Gastrocnemius medialis (tissue), 4 donors: Measurements from ENCODE around the gene NT5C1B. TPM values are rescaled to one million over a fixed set of nuclear protein-coding genes. Genes with fewer than 3 reads are reported as not detected.

Experiments
- ATAC-seq, 2 donors: fragments of 150-250 bp; one replicate each; pipeline ENCODE4 v1.9.1; 2016
- DNase-seq, 2 donors: peaks; one replicate each; pipeline ENCODE4 v3.0.0-alpha.2; 2019
- H3K27ac ChIP-seq, 4 donors: fragments of 200-600 bp; sonication (generic); 1 replicate in 1 of 4; 2 replicates in 3 of 4; pipeline ENCODE4 v1.5.1; 2016 to 2018; ENCODE audit warnings: mild to moderate bottlenecking in 2 of 4, moderate library complexity in 1 of 4
- H3K27me3 ChIP-seq, 3 donors: fragments of 200-600 bp; sonication (generic) in 2 of 3; 1 replicate in 1 of 3; 2 replicates in 2 of 3; pipeline versions ENCODE4 v1.5.1 to v1.6.0; 2016 to 2019; ENCODE audit warnings: mild to moderate bottlenecking in 1 of 3, moderate library complexity in 1 of 3
- H3K36me3 ChIP-seq, 2 donors: fragments of 200-600 bp; sonication (generic) in 1 of 2; one replicate each; pipeline ENCODE4 v1.5.1; 2017 to 2018
- H3K4me1 ChIP-seq, 2 donors: fragments of 200-600 bp; sonication (generic) in 1 of 2; one replicate each; pipeline ENCODE4 v1.5.1; 2016 to 2017; ENCODE audit warnings: mild to moderate bottlenecking in 2 of 2
- H3K4me3 ChIP-seq, 4 donors: fragments of 200-600 bp; sonication (generic) in 3 of 4; 1 replicate in 1 of 4; 2 replicates in 3 of 4; pipeline ENCODE4 v1.5.1; 2016 to 2019; ENCODE audit warnings: mild to moderate bottlenecking in 2 of 4
- H3K9me3 ChIP-seq, 3 donors: fragments of 200-600 bp; sonication (generic) in 2 of 3; 1 replicate in 1 of 3; 2 replicates in 2 of 3; pipeline ENCODE4 v1.5.1; 2016 to 2019
- POLR2A ChIP-seq, 2 donors: fragments of 450-650 bp; IDR thresholded peaks; one replicate each; pipeline ENCODE4 v1.6.1; 2017; ENCODE audit warnings: antibody characterized with exemption in 2 of 2, mild to moderate bottlenecking in 2 of 2, moderate library complexity in 2 of 2
- in situ Hi-C, 4 donors: fragments of 200-750 bp; cut with MboI; loops; one replicate each; pipeline versions ENCODE4 v1.15.0 to v1.8.0; 2017; ENCODE audit warnings: low sequenced_read_pairs in 4 of 4
- intact Hi-C: fragments of 100-400 bp; cut with DNase I; formaldehyde crosslinking; loops from one replicate; pipeline ENCODE4 v1.15.1; 2023; ENCODE audit warnings: low total_unique reads
- total RNA-seq, 4 donors: library from RNA; depleted of rRNA; stranded (reverse); fragments of >200 nt; gene quantifications; one replicate each; pipeline versions ENCODE4 v1.1.0 to v1.2.3, GENCODE V29; 2016
- TF ChIP-seq, protein P1 (sequence below), 5 experiments: fragments of 450-650 bp in 3 of 5; fragments of 200-600 bp in 2 of 5; sonication (generic) in 2 of 5; IDR thresholded peaks in 4 of 5; conservative IDR thresholded peaks in 1 of 5; 1 replicate in 4 of 5; 2 replicates in 1 of 5; pipeline ENCODE4 v1.5.1; 2016 to 2019; ENCODE audit warnings: antibody characterized with exemption in 5 of 5, mild to moderate bottlenecking in 3 of 5, moderate library complexity in 3 of 5

NT5C1B gene
- total RNA-seq, 4 donors from 2014 or later, result not detected

DNA sequence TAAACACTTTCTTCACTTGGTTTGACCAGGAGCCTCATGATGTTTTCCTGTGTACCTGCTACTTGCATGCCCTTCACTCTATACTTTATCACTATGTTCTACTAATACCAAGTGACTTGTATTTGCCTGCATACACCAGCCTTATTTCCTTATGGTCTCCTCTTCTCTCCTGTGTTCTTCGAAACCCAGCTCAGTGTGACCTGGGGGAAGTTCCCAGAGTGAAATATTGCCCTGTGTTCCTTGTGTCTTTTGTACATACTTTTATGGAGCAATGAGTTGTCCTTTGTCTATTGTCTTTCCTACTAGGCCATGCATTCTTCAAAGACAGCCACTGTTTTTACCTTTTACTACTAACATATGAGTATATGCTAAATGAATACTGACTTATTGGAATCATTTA lies 567 bp downstream of the NT5C1B start:
- Histone ChIP-seq H3K9me3 (no peaks in the 10 kb centered on the region), H3K27ac (no peak overlapping the region), H3K36me3 (no peaks in the 10 kb centered on the region), H3K4me3 (no peak overlapping the region), H3K27me3 (no peaks in the 10 kb centered on the region), H3K4me1 (no peaks in the 10 kb centered on the region)
- TF ChIP-seq, protein P1, sequence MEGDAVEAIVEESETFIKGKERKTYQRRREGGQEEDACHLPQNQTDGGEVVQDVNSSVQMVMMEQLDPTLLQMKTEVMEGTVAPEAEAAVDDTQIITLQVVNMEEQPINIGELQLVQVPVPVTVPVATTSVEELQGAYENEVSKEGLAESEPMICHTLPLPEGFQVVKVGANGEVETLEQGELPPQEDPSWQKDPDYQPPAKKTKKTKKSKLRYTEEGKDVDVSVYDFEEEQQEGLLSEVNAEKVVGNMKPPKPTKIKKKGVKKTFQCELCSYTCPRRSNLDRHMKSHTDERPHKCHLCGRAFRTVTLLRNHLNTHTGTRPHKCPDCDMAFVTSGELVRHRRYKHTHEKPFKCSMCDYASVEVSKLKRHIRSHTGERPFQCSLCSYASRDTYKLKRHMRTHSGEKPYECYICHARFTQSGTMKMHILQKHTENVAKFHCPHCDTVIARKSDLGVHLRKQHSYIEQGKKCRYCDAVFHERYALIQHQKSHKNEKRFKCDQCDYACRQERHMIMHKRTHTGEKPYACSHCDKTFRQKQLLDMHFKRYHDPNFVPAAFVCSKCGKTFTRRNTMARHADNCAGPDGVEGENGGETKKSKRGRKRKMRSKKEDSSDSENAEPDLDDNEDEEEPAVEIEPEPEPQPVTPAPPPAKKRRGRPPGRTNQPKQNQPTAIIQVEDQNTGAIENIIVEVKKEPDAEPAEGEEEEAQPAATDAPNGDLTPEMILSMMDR (IDR thresholded peaks at IDR 0.05 in 4 of 5, conservative IDR thresholded peaks at IDR 0.05 in 1 of 5), result no peak
- no peak for TF ChIP-seq POLR2A (IDR thresholded peaks at IDR 0.05)
- no peak for DNase-seq
- ATAC-seq, result no peak
- in situ Hi-C loops (no loop called here), intact Hi-C loops (no loop called here)

DNA sequence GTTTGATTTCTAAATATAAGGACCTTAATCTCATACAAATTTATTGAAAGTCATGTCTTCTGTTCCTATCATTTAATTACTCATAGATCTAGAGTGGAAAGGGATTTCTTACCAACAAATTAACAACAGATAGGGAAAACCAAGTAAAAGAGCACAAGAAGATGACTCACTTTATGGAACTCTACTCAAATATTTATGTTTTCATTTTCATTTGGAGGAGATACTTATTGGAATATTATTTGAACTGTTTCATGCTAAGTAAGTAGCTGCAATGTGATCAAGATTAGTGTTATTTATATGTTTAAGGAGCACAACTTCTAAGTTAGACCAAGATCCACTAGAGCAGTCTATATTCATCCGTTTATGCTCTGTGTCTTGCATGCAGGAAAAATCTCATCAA lies 1.3 kb downstream of the NT5C1B start:
- in situ Hi-C loops (no loop called here), intact Hi-C loops (no loop called here)
- Histone ChIP-seq H3K4me3 (no peak overlapping the region), H3K27me3 (no peaks in the 10 kb centered on the region), H3K27ac (no peak overlapping the region), H3K4me1 (no peaks in the 10 kb centered on the region), H3K9me3 (no peaks in the 10 kb centered on the region), H3K36me3 (no peaks in the 10 kb centered on the region)
- DNase-seq, result no peak
- TF ChIP-seq, protein P1 (IDR thresholded peaks at IDR 0.05 in 4 of 5, conservative IDR thresholded peaks at IDR 0.05 in 1 of 5), result no peak
- TF ChIP-seq POLR2A (IDR thresholded peaks at IDR 0.05), result no peak
- ATAC-seq, result no peak

DNA sequence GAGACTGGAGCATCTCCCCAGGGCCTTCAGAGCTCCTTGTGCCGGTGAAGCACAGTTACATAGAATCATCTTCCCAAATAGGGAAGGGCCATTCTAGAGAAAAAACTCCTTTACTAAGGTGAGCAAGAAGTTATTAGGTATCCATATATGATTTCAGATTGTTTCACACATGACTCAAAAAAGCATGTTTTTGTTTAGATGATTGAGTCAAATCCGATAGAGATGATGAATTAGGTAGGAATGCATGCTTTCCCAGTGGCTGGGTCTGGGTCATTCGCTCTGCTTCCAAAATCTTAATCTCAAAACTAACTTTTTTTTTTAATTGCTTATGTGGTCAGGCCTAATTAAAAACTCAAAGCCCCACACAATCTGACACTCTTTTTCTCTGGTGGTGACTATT lies 3.8 kb downstream of the NT5C1B start:
- no peak for ATAC-seq
- Histone ChIP-seq H3K36me3 (no peaks in the 10 kb centered on the region), H3K27ac (no peak overlapping the region), H3K9me3 (no peaks in the 10 kb centered on the region), H3K27me3 (no peaks in the 10 kb centered on the region), H3K4me1 (no peaks in the 10 kb centered on the region), H3K4me3 (no peak overlapping the region)
- DNase-seq, result no peak
- intact Hi-C loops (no loop called here), in situ Hi-C loops (no loop called here)
- TF ChIP-seq POLR2A (IDR thresholded peaks at IDR 0.05), result no peak
- TF ChIP-seq, protein P1 (IDR thresholded peaks at IDR 0.05 in 4 of 5, conservative IDR thresholded peaks at IDR 0.05 in 1 of 5), result no peak

DNA sequence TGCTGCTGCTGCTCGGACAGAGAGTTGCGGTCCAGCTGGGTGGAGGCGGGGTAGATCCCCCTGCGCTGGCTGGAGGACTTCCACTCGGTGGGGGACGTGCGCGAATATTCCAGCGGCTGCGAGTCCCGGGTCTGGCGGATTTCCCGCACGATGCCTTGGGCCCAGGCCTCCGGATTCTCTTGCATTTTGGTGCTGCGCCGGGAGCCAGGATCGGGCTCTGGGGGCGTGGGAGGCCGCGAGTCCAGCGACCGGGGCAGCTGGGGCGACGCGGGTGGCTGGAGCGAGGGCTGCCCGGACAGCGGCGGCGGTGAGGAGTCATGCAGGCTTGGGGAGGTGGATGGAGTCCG lies 4.8 kb downstream of the NT5C1B start:
- no peak for ATAC-seq
- no peak for DNase-seq
- intact Hi-C loops (no loop called here), in situ Hi-C loops (no loop called here)
- H3K36me3 ChIP-seq, result no peaks in the 10 kb centered on the region
- no peaks in the 10 kb centered on the region for H3K4me1 ChIP-seq
- H3K4me3 ChIP-seq, result no peak overlapping the region
- TF ChIP-seq, protein P1 (IDR thresholded peaks at IDR 0.05 in 4 of 5, conservative IDR thresholded peaks at IDR 0.05 in 1 of 5), result no peak
- no peak for TF ChIP-seq POLR2A (IDR thresholded peaks at IDR 0.05)
- no peaks in the 10 kb centered on the region for H3K27me3 ChIP-seq
- H3K9me3 ChIP-seq, result no peaks in the 10 kb centered on the region
- no peak overlapping the region for H3K27ac ChIP-seq

DNA sequence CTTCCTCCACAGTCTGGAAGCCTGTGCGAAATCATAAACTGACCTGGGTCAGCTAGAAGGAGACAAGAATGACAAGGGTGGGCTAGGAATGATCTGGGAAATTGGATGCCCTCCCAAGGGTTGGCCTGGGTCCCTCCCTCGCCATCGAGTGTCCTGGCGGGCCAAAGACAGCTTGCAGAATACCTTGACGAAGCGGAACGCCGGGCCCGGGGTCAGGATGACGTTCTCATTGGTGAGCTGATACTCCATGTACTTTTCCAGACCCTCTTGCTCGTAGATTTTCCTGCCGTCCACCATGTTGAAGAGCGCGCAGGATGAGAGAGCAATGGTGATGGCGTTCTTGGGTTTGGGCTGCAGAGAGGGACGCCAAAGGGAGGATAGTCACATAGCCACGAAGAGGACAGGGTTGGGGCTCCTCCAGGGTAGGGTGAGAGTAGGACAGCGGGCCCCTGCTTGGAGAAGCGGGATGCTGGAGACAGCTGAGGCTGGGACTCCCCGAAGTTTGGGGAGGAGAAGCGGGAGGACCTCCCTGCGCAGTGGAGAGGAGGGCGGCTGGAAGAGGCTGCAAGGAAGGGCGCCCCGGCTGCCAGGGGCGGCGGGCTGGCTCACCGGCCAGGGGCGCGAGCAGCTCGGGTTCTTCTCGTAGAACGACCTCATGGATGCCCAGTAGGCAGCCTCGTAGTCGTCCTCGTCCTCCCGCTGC lies 5.3 kb downstream of the NT5C1B start:
- ATAC-seq (no peak), DNase-seq (no peak)
- H3K9me3 ChIP-seq, result no peaks in the 10 kb centered on the region
- no peak overlapping the region for H3K4me3 ChIP-seq
- H3K36me3 ChIP-seq, result no peaks in the 10 kb centered on the region
- in situ Hi-C loops (no loop called here), intact Hi-C loops (no loop called here)
- no peak overlapping the region for H3K27ac ChIP-seq
- TF ChIP-seq, protein P1 (IDR thresholded peaks at IDR 0.05 in 4 of 5, conservative IDR thresholded peaks at IDR 0.05 in 1 of 5), result no peak
- H3K4me1 ChIP-seq, result no peaks in the 10 kb centered on the region
- H3K27me3 ChIP-seq, result no peaks in the 10 kb centered on the region
